ENCODE measurements around the gene CHN2. TPM values are rescaled to one million over a fixed set of nuclear protein-coding genes. Genes with fewer than 3 reads are reported as not detected.

Gene CHN2
- total RNA-seq, 1 experiment from 2014 or later = 5.1 TPM

GRCh38 chr7:29292886-29293658 is 98.5 kb downstream of the CHN2 start:
- Mint-ChIP-seq H3K27me3 (ENCODE audit: insufficient read depth, unreplicated experiment) (no peaks in the 10 kb centered on the region), H3K36me3 (ENCODE audit: insufficient read depth, unreplicated experiment) (peaks cover 5% of the 10 kb centered on the region), H3K4me3 (ENCODE audit: unreplicated experiment) (no peak overlapping the region), H3K27ac (ENCODE audit: low read depth, unreplicated experiment) (no peak overlapping the region), H3K4me1 (ENCODE audit: insufficient read depth, unreplicated experiment) (peaks cover 15% of the 10 kb centered on the region), H3K9me3 (ENCODE audit: unreplicated experiment) (no peaks in the 10 kb centered on the region)
- ChIA-PET CTCF (interaction anchor here (0.7 kb wide), 1 partner anchor 96 kb away, joined by 3 read pairs; no protein-coding TSS in a partner anchor), POLR2A (no interaction called here)
- intact Hi-C loops (cut with micrococcal nuclease) = no loop called here
- TF ChIP-seq CTCF (IDR thresholded peaks at IDR 0.05; ENCODE audit: unreplicated experiment) = no peak
- DNase-seq (ENCODE audit: unreplicated experiment) = no peak
- BruUV-seq (replicated peaks) = no TSS peak

- intact Hi-C loops (cut with micrococcal nuclease) = no loop called here
- H3K4me3 Mint-ChIP-seq (ENCODE audit: unreplicated experiment) = no peak overlapping the region
- H3K36me3 Mint-ChIP-seq (ENCODE audit: insufficient read depth, unreplicated experiment) = no peaks in the 10 kb centered on the region
- H3K27me3 Mint-ChIP-seq (ENCODE audit: insufficient read depth, unreplicated experiment) = no peaks in the 10 kb centered on the region
- CTCF ChIA-PET = interaction anchor here (0.6 kb wide), 1 partner anchor 988 kb away, joined by 3 read pairs; the partner anchor contains the start of gene ZNRF2
- H3K4me1 Mint-ChIP-seq (ENCODE audit: insufficient read depth, unreplicated experiment) = peaks cover 17% of the 10 kb centered on the region
- POLR2A ChIA-PET = no interaction called here
- no TSS peak for BruUV-seq (replicated peaks)
- no peak for TF ChIP-seq CTCF (IDR thresholded peaks at IDR 0.05; ENCODE audit: unreplicated experiment)
- H3K9me3 Mint-ChIP-seq (ENCODE audit: unreplicated experiment) = no peaks in the 10 kb centered on the region
- no peak overlapping the region for H3K27ac Mint-ChIP-seq (ENCODE audit: low read depth, unreplicated experiment)
- DNase-seq (ENCODE audit: unreplicated experiment) = no peak
Observed at GRCh38 chr7:29296421-29296820, 101.8 kb downstream of the CHN2 start.

- BruUV-seq (replicated peaks) = no TSS peak
- no peaks in the 10 kb centered on the region for H3K36me3 Mint-ChIP-seq (ENCODE audit: insufficient read depth, unreplicated experiment)
- H3K4me3 Mint-ChIP-seq (ENCODE audit: unreplicated experiment) = no peak overlapping the region
- no peaks in the 10 kb centered on the region for H3K9me3 Mint-ChIP-seq (ENCODE audit: unreplicated experiment)
- ChIA-PET CTCF (interaction anchor here (0.6 to 1.7 kb wide), 4 partner anchors 10 to 69 kb away, joined by 3 read pairs; no protein-coding TSS in a partner anchor), POLR2A (no interaction called here)
- DNase-seq (ENCODE audit: unreplicated experiment) = no peak
- no peaks in the 10 kb centered on the region for H3K27me3 Mint-ChIP-seq (ENCODE audit: insufficient read depth, unreplicated experiment)
- intact Hi-C loops (cut with micrococcal nuclease) = no loop called here
- no peak overlapping the region for H3K27ac Mint-ChIP-seq (ENCODE audit: low read depth, unreplicated experiment)
- no peak for TF ChIP-seq CTCF (IDR thresholded peaks at IDR 0.05; ENCODE audit: unreplicated experiment)
- peaks cover 20% of the 10 kb centered on the region for H3K4me1 Mint-ChIP-seq (ENCODE audit: insufficient read depth, unreplicated experiment)
Observed at GRCh38 chr7:29297194-29297890, 102.8 kb downstream of the CHN2 start.

GRCh38 chr7:29299086-29299485 is 104.5 kb downstream of the CHN2 start:
- CTCF ChIA-PET = interaction anchor here (1.2 kb wide), 1 partner anchor 109 kb away, joined by 6 read pairs; no protein-coding TSS in a partner anchor
- Mint-ChIP-seq H3K4me1 (ENCODE audit: insufficient read depth, unreplicated experiment) (peaks cover 16% of the 10 kb centered on the region), H3K9me3 (ENCODE audit: unreplicated experiment) (no peaks in the 10 kb centered on the region), H3K36me3 (ENCODE audit: insufficient read depth, unreplicated experiment) (no peaks in the 10 kb centered on the region), H3K27me3 (ENCODE audit: insufficient read depth, unreplicated experiment) (no peaks in the 10 kb centered on the region), H3K27ac (ENCODE audit: low read depth, unreplicated experiment) (no peak overlapping the region), H3K4me3 (ENCODE audit: unreplicated experiment) (no peak overlapping the region)
- intact Hi-C loops (cut with micrococcal nuclease) = no loop called here
- DNase-seq (ENCODE audit: unreplicated experiment) = no peak
- POLR2A ChIA-PET = interaction anchor here (0.6 to 2.6 kb wide), 3 partner anchors 11 to 483 kb away, joined by 3 to 13 read pairs (median 4); no protein-coding TSS in a partner anchor
- no TSS peak for BruUV-seq (replicated peaks)
- TF ChIP-seq CTCF (IDR thresholded peaks at IDR 0.05; ENCODE audit: unreplicated experiment) = no peak
